Lung (tissue), 12 donors: ENCODE measurements around the gene ASTN1. TPM values are rescaled to one million over a fixed set of nuclear protein-coding genes. Genes with fewer than 3 reads are reported as not detected.

Experiments
- ATAC-seq: fragments of 200-7000 bp; cut with Tn5 transposase; one replicate; pipeline ENCODE4 v1.9.1; 2020; ENCODE audit warnings: moderate number of reproducible peaks; ENCODE audit not compliant: insufficient read depth, low FRiP score
- DNase-seq, 3 donors: peaks; one replicate each; pipeline ENCODE4 v3.0.0-alpha.2; 2013 to 2017
- H3K27ac ChIP-seq, 2 donors: one replicate each; pipeline ENCODE4 v1.5.1; 2013; ENCODE audit warnings: mild to moderate bottlenecking in 2 of 2, moderate library complexity in 2 of 2, control low read depth in 1 of 2, inconsistent platforms in 1 of 2, low read depth in 1 of 2, low read length in 1 of 2
- H3K27me3 ChIP-seq, 3 donors: one replicate each; pipeline ENCODE4 v1.5.1; 2013; ENCODE audit warnings: low read length in 2 of 3; ENCODE audit not compliant: control insufficient read depth in 3 of 3, insufficient read depth in 3 of 3
- H3K36me3 ChIP-seq, 4 donors: one replicate each; pipeline ENCODE4 v1.5.1; 2013; ENCODE audit warnings: low read length in 4 of 4, mild to moderate bottlenecking in 1 of 4, moderate library complexity in 1 of 4; ENCODE audit not compliant: control insufficient read depth in 4 of 4, insufficient read depth in 4 of 4
- H3K4me1 ChIP-seq, 5 donors: one replicate each; pipeline ENCODE4 v1.5.1; 2013; ENCODE audit warnings: low read length in 5 of 5, mild to moderate bottlenecking in 2 of 5, moderate library complexity in 1 of 5; ENCODE audit not compliant: control insufficient read depth in 5 of 5, insufficient read depth in 5 of 5
- H3K4me3 ChIP-seq: one replicate; pipeline ENCODE4 v1.5.1; 2013; ENCODE audit warnings: mild to moderate bottlenecking, control low read depth, moderate library complexity
- H3K9ac ChIP-seq, 2 donors: one replicate each; pipeline ENCODE4 v1.5.1; 2013; ENCODE audit warnings: low read length in 2 of 2, control low read depth in 1 of 2; ENCODE audit not compliant: insufficient read depth in 1 of 2
- H3K9me3 ChIP-seq, 4 donors: one replicate each; pipeline ENCODE4 v1.5.1; 2013; ENCODE audit warnings: low read length in 3 of 4, mild to moderate bottlenecking in 1 of 4, moderate library complexity in 1 of 4; ENCODE audit not compliant: control insufficient read depth in 4 of 4, insufficient read depth in 3 of 4
- WGBS, 2 donors: extraction: QIAGEN DNeasy Blood & Tissue Kit; methylation state at CpG; one replicate each; pipeline ENCODE4 v1.1.7; 2013; 5-methylcytosine and 5-hydroxymethylcytosine counted together
- polyA plus RNA-seq, 2 donors: library from polyadenylated mRNA; stranded (reverse); fragments of 200-250 nt; gene quantifications; one replicate each; pipeline ENCODE4 v1.2.1, GENCODE V29; 2013
- total RNA-seq, 2 donors: library from RNA; depleted of rRNA in 1 of 2; stranded (reverse); fragments of >200 nt in 1 of 2; gene quantifications; one replicate each; pipeline ENCODE4 v1.2.1, GENCODE V29; 2014 to 2021
- TF ChIP-seq, protein P1 (sequence below): IDR thresholded peaks from 2 replicates; pipeline ENCODE4 v1.5.1; 2012; ENCODE audit warnings: mild to moderate bottlenecking; ENCODE audit errors: control extremely low read depth, extremely low read depth
- donor health status: control.
- donor health status: control.
- donor health status: Bipolar disorder and iron deficiency.
- donor health status: healthy.
- donor health status: DM: yes; HTN: yes; CAD: no.

Gene ASTN1
- total and polyA plus RNA-seq, 4 donors, result 0.03 to 3.6 (median 0.08) TPM

DNA sequence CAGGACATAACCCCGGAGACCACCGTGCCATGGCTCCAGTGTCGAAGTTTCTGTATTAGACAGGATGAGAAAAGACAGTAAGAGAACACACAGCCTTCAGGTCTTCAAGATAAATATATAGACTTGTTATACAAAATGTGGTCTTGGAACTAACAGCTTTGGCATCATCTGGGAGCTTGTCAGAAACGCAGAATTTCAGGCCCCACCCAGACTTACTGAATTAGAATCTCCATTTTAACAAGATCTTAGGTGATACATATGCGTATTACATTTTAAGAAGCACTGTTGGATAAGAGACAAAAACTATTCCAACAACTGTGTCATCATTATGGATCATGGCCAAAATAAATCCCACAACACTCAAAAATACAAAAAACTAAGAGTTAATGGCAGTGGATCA, 239.3 kb downstream of the ASTN1 start:
- H3K9ac ChIP-seq, result no peak overlapping the region
- 88 to 90% methylated on average over 5 of the region's 5 CpGs for WGBS, 2 donors
- DNase-seq (no peak), ATAC-seq (no peak)
- no peak overlapping the region for H3K4me3 ChIP-seq
- TF ChIP-seq, protein P1, sequence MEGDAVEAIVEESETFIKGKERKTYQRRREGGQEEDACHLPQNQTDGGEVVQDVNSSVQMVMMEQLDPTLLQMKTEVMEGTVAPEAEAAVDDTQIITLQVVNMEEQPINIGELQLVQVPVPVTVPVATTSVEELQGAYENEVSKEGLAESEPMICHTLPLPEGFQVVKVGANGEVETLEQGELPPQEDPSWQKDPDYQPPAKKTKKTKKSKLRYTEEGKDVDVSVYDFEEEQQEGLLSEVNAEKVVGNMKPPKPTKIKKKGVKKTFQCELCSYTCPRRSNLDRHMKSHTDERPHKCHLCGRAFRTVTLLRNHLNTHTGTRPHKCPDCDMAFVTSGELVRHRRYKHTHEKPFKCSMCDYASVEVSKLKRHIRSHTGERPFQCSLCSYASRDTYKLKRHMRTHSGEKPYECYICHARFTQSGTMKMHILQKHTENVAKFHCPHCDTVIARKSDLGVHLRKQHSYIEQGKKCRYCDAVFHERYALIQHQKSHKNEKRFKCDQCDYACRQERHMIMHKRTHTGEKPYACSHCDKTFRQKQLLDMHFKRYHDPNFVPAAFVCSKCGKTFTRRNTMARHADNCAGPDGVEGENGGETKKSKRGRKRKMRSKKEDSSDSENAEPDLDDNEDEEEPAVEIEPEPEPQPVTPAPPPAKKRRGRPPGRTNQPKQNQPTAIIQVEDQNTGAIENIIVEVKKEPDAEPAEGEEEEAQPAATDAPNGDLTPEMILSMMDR, result no peak
- no peaks in the 10 kb centered on the region for H3K9me3 ChIP-seq
- H3K36me3 ChIP-seq, result no peaks in the 10 kb centered on the region
- H3K27ac ChIP-seq, result no peak overlapping the region
- H3K27me3 ChIP-seq, result no peaks in the 10 kb centered on the region
- H3K4me1 ChIP-seq, result no peaks in the 10 kb centered on the region

DNA sequence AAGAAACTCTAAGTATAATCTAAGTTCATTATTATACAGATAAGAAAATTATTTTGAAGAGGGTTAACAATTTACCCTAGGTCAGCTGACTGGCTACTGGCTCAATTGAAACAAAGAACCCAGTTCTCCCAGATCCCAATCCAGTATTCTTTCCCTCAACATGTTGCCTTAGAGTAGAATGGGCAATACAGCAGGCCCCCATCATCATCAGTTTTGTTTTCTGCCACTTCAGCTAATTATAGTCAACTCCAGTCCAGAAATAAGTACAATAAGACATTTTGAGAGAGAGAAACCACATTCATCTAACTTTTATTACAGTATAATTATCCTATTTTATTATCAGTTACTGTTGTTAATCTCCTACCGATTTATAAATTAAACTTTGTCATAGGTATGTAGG, 241.2 kb downstream of the ASTN1 start:
- DNase-seq, result peak in 2 of 3 donors; percentile 28 to 61
- no peak for ATAC-seq
- TF ChIP-seq, protein P1, result no peak
- Histone ChIP-seq H3K9me3 (no peaks in the 10 kb centered on the region), H3K4me1 (no peaks in the 10 kb centered on the region), H3K27ac (no peak overlapping the region), H3K36me3 (no peaks in the 10 kb centered on the region), H3K27me3 (no peaks in the 10 kb centered on the region), H3K9ac (no peak overlapping the region), H3K4me3 (no peak overlapping the region)
- 75 to 91% methylated on average over 1 of the region's 1 CpG for WGBS, 2 donors

DNA sequence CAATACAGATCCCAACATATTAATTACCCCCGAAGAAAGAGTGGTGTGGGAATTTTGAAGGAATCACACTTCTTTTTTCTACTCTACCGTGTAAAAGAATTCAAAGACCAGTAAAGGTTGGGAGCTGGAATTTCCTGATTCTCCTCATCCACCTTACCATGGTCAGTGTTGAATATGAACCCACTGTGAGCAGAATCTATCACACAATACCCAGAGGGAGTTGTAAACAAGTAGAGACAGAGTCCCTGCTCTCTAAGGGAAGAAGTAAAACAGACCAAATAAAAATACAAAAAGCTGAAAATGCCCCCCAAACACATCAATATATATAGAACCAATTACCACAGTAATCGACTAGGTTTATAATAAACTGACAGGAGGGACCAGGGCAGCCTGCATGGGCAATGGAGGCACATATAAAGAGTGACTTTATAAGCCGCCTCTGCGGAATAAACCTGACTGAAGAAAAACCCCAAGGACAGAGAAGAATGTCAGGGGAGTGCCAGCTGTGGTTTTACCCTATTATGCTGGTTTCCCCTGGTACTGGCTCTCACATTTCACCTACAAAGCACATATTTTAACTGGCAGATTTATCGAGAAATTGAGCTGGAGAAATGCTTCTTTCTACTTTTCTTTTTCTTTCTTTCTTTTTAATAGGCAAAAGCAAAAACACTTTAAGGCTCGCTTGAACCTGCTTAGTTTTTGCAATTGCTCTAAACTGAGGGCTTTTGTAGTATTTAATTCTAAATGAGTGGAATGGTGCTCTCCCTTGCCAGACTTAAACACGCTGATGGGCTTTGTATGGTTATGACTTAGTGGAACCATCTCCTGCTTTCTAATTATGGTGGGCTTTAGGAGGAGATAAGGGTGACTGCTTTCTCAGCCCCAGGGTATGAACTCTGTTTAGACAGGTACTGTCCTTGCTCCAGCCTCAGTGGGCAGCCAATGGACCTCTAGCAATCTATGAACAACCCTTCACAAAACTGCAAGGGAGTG, 244.8 kb downstream of the ASTN1 start:
- Histone ChIP-seq H3K4me3 (no peak overlapping the region), H3K36me3 (no peaks in the 10 kb centered on the region), H3K9ac (no peak overlapping the region), H3K27ac (no peak overlapping the region), H3K4me1 (no peaks in the 10 kb centered on the region), H3K27me3 (no peaks in the 10 kb centered on the region), H3K9me3 (peaks cover 0 to 2% (median 0%) of the 10 kb centered on the region in 4 donors)
- ATAC-seq (no peak), DNase-seq (no peak)
- TF ChIP-seq, protein P1, result no peak
- 86% methylated on average over 8 of the region's 8 CpGs for WGBS, 2 donors
